NCI-H2196 treated with DMSO at 0.1 percent for 48 hours (cell line): Measurements from ENCODE around the gene LCN1.

Source experiments
- DNase-seq: peaks from one replicate; lab custom pipeline; 2025; ENCODE audit not compliant: unreplicated experiment; lab: John Stamatoyannopoulos, UW

LCN1 gene

GRCh38 chr9:135565636-135566035, 44.4 kb downstream of the LCN1 start:
- DNase-seq, result no peak

GRCh38 chr9:135566552-135566951, 45.3 kb downstream of the LCN1 start:
- DNase-seq, result no peak

DNA sequence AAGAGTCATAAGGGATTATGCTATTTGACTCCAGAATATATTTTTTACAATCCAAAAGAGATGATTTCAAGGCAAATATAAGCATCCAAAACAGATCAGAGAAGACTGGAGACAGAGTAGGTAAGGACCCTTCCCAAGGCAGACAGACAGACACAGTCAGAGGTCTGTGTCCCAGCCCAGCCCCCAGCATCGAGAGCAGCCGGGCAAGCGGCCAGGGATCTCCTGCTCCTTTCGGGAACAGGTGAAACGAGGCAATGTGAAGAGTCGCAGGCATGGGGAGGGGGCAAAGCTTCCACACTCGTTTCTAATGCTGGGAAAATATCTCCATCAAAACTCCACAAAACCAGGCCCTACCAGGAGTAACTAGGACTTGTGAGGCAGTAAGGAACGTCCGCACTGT, 46.1 kb downstream of the LCN1 start:
- no peak for DNase-seq

DNA sequence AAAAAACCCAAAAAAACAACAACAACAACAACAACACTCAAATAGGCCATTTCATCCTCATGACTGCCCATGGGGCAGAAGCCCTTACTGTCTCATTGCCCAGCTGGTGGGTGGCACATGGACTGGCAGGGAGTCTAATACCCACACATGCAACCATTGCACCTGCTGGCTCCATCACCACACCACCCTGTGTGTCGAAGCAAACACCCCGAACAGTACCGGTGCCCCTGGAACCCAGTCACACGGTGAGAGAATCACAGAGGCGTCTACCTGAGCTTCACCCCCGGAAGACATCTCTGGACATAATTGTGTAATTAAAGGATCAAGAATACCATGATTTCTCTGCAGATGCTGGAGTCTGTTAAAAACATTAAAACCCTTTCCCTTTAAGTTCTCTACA, 46.8 kb downstream of the LCN1 start:
- no peak for DNase-seq

DNA sequence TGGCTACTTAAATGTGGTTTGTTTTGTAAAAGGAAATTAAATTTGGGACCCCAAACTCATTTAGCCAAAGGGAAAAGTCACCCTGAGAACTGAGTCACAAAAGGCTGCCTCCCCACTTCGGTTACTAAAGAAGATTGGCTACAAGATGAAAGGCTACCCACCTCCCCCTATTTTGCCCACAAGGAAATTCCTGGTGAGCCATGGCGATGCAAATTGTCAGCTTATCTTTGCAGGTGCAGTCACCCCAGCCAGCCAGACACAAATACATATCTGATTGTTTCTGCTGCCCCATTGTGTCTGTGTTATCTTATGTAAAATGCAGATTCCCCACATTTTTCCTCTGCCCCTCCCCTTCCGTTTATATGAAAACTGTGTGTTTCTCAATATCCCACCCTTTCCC, 49.2 kb downstream of the LCN1 start:
- DNase-seq, result no peak

DNA sequence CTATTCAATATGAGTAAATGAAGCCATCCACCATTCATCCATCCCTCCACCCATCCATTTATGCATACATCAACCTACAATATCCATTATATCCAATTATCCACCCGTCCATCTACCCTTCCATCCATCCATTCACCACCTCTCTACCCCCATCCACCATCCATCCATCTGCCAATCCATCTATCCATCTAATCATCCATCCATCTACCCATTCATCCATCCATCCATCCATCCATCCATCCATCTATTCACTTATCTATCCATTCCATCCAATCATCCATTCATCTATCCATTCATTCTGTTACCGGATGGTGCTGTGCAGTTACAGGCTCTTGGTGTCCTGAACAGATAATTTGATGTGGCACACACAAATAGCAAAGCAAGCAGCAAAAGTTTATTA, 51.0 kb downstream of the LCN1 start:
- no peak for DNase-seq

- no peak for DNase-seq
These were observed 51.9 kb downstream of the LCN1 start for GRCh38 chr9:135573124-135573523.

- no peak for DNase-seq
These were observed 53.1 kb downstream of the LCN1 start for GRCh38 chr9:135574331-135574730.

DNA sequence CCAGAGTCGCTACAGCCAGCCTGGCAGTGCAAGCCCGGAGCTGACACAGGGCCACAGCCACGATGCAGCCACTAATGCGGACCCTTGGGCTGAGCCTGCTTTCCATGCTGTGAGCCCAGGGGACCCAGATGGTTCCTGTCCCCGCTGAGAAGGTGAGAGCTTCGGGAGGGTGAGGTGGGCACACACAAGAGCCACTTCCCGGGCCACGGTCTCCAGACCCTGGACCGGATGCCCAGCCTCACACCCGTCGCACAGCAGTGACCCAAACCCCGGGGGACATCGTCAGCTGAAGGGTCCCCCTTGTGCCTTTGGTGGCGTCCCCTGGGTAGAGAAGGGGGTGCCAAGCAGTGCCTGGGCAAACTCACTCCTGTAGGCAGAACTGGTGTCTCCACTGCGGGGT, 53.7 kb downstream of the LCN1 start:
- DNase-seq, result no peak
